MM.1S (cell line): ENCODE measurements around the gene HOMER2.
"Not testable (repeated sequence)": the region's sequence is repeated elsewhere in the genome, so short reads cannot be mapped to it uniquely, and the experiment has no call there.

Experiments
- DNase-seq: peaks from one replicate; pipeline ENCODE4 v3.0.0-alpha.2; 2015
- H2AFZ ChIP-seq: fragments of 300-600 bp; sonication (generic); 2 replicates; pipeline ENCODE4 v1.6.0; 2016; ENCODE audit warnings: antibody characterized with exemption, low read length
- H3F3A ChIP-seq: fragments of 300-600 bp; sonication (generic); 2 replicates; pipeline ENCODE4 v1.6.1; 2016; ENCODE audit warnings: mild to moderate bottlenecking, antibody characterized with exemption, low read length, moderate library complexity, mixed read lengths; ENCODE audit not compliant: insufficient read depth
- H3K27ac ChIP-seq: fragments of 300-600 bp; sonication (generic); 2 replicates; pipeline ENCODE4 v1.5.1; 2016; ENCODE audit warnings: mild to moderate bottlenecking, low read length
- H3K27me3 ChIP-seq: fragments of 300-600 bp; sonication (generic); replicated peaks from 2 replicates; pipeline ENCODE4 v1.6.0; 2016; ENCODE audit warnings: low read length; ENCODE audit not compliant: insufficient read depth
- H3K36me3 ChIP-seq: fragments of 300-600 bp; sonication (generic); replicated peaks from 2 replicates; pipeline ENCODE4 v1.6.1; 2016; ENCODE audit warnings: mild to moderate bottlenecking, low read length, mixed read lengths; ENCODE audit not compliant: insufficient read depth
- H3K4me1 ChIP-seq: fragments of 300-600 bp; sonication (generic); 2 replicates; pipeline ENCODE4 v1.6.1; 2016; ENCODE audit warnings: low read length, mixed read lengths
- H3K4me2 ChIP-seq: fragments of 300-600 bp; sonication (generic); 2 replicates; pipeline ENCODE4 v1.6.0; 2016; ENCODE audit warnings: low read depth, low read length
- H3K4me3 ChIP-seq: fragments of 300-600 bp; sonication (generic); 2 replicates; pipeline ENCODE4 v1.5.1; 2016; ENCODE audit warnings: low read length, mixed read lengths
- H3K79me2 ChIP-seq: fragments of 300-600 bp; sonication (generic); 2 replicates; pipeline ENCODE4 v1.6.1; 2016; ENCODE audit warnings: mixed run types, low read length, mixed read lengths
- H3K9ac ChIP-seq: fragments of 300-600 bp; sonication (generic); 2 replicates; pipeline ENCODE4 v1.6.1; 2016; ENCODE audit warnings: low read length, mixed read lengths
- H3K9me2 ChIP-seq: fragments of 300-600 bp; sonication (generic); replicated peaks from 2 replicates; pipeline ENCODE4 v1.6.1; 2016; ENCODE audit warnings: mild to moderate bottlenecking, low read length, mixed read lengths; ENCODE audit not compliant: insufficient read depth
- H3K9me3 ChIP-seq: fragments of 300-600 bp; sonication (generic); replicated peaks from 2 replicates; pipeline ENCODE4 v1.6.1; 2016; ENCODE audit warnings: mild to moderate bottlenecking, low read length, mixed read lengths; ENCODE audit not compliant: insufficient read depth
- H4K20me1 ChIP-seq: fragments of 300-600 bp; sonication (generic); 2 replicates; pipeline ENCODE4 v1.6.1; 2016; ENCODE audit warnings: mild to moderate bottlenecking, low read length, moderate library complexity, mixed read lengths; ENCODE audit not compliant: insufficient read depth
- CTCF ChIP-seq: fragments of 300-600 bp; sonication (generic); IDR thresholded peaks from 2 replicates; pipeline ENCODE4 v1.5.1; 2016; ENCODE audit warnings: antibody characterized with exemption, low read length, mixed read lengths
- EZH2 ChIP-seq: fragments of 300-600 bp; sonication (generic); optimal IDR thresholded peaks from 2 replicates; pipeline ENCODE3; 2017; ENCODE audit warnings: low read depth, mild to moderate bottlenecking, antibody characterized with exemption, low read length, mixed read lengths
- EZH2phosphoT487 ChIP-seq: fragments of 300-600 bp; sonication (generic); IDR thresholded peaks from 2 replicates; pipeline ENCODE4 v1.6.1; 2018; ENCODE audit warnings: antibody characterized with exemption, low read length

HOMER2 gene

GRCh38 chr15:82830427-82831173, 121.9 kb downstream of the HOMER2 start:
- no peak overlapping the region for H3K9ac ChIP-seq
- no peaks in the 10 kb centered on the region for H4K20me1 ChIP-seq
- H3K4me2 ChIP-seq = no peak overlapping the region
- H3K9me2 ChIP-seq = no peaks in the 10 kb centered on the region
- H3F3A ChIP-seq = no peaks in the 10 kb centered on the region
- TF ChIP-seq EZH2 (no peak), EZH2phosphoT487 (no peak)
- H3K36me3 ChIP-seq = peaks cover 19% of the 10 kb centered on the region
- no peak overlapping the region for H3K27ac ChIP-seq
- no peaks in the 10 kb centered on the region for H3K27me3 ChIP-seq
- DNase-seq = no peak
- H3K4me1 ChIP-seq = no peaks in the 10 kb centered on the region
- H3K79me2 ChIP-seq = no peaks in the 10 kb centered on the region
- no peaks in the 10 kb centered on the region for H3K9me3 ChIP-seq
- no peak overlapping the region for H3K4me3 ChIP-seq
- H2AFZ ChIP-seq = no peak overlapping the region

GRCh38 chr15:82829234-82829633, 123.3 kb downstream of the HOMER2 start:
- Histone ChIP-seq H3K27ac (no peak overlapping the region), H3K4me1 (no peaks in the 10 kb centered on the region), H3K9me3 (no peaks in the 10 kb centered on the region), H3F3A (no peaks in the 10 kb centered on the region), H3K9me2 (no peaks in the 10 kb centered on the region), H3K4me3 (no peak overlapping the region), H4K20me1 (no peaks in the 10 kb centered on the region), H2AFZ (no peak overlapping the region), H3K36me3 (peaks cover 15% of the 10 kb centered on the region), H3K9ac (no peak overlapping the region), H3K4me2 (no peak overlapping the region), H3K27me3 (no peaks in the 10 kb centered on the region), H3K79me2 (no peaks in the 10 kb centered on the region)
- TF ChIP-seq EZH2 (no peak), CTCF (no peak), EZH2phosphoT487 (no peak)
- no peak for DNase-seq

- Histone ChIP-seq H2AFZ (no peak overlapping the region), H3K4me3 (no peak overlapping the region), H3K27me3 (no peaks in the 10 kb centered on the region), H3F3A (no peaks in the 10 kb centered on the region), H3K36me3 (peaks cover 13% of the 10 kb centered on the region), H3K4me1 (no peaks in the 10 kb centered on the region), H4K20me1 (no peaks in the 10 kb centered on the region), H3K79me2 (no peaks in the 10 kb centered on the region), H3K27ac (no peak overlapping the region), H3K9me3 (no peaks in the 10 kb centered on the region), H3K4me2 (no peak overlapping the region), H3K9ac (no peak overlapping the region), H3K9me2 (no peaks in the 10 kb centered on the region)
- no peak for DNase-seq
- no peak for TF ChIP-seq EZH2phosphoT487
- no peak for TF ChIP-seq EZH2
- TF ChIP-seq CTCF = no peak
Measured at GRCh38 chr15:82828075-82828474, 124.4 kb downstream of the HOMER2 start.

GRCh38 chr15:82823049-82823448, 129.5 kb downstream of the HOMER2 start:
- TF ChIP-seq EZH2phosphoT487 (no peak), EZH2 (no peak), CTCF (no peak)
- no peak overlapping the region for H2AFZ ChIP-seq
- H3K4me1 ChIP-seq = no peaks in the 10 kb centered on the region
- no peaks in the 10 kb centered on the region for H3K9me3 ChIP-seq
- no peak overlapping the region for H3K4me3 ChIP-seq
- H4K20me1 ChIP-seq = no peaks in the 10 kb centered on the region
- peaks cover 7% of the 10 kb centered on the region; the same call in 1 of the 2 replicates for H3K36me3 ChIP-seq
- no peak overlapping the region for H3K4me2 ChIP-seq
- H3K27me3 ChIP-seq = no peaks in the 10 kb centered on the region
- DNase-seq = no peak
- no peaks in the 10 kb centered on the region for H3F3A ChIP-seq
- H3K9ac ChIP-seq = no peak overlapping the region
- no peak overlapping the region for H3K27ac ChIP-seq
- H3K9me2 ChIP-seq = no peaks in the 10 kb centered on the region
- no peaks in the 10 kb centered on the region for H3K79me2 ChIP-seq

- not testable (repeated sequence) for H3K4me3 ChIP-seq, H3K9me2 ChIP-seq, H2AFZ ChIP-seq, H3K9ac ChIP-seq, H3K27ac ChIP-seq, H4K20me1 ChIP-seq, H3K4me2 ChIP-seq, H3K9me3 ChIP-seq, H3K36me3 ChIP-seq, DNase-seq, H3K4me1 ChIP-seq, H3K27me3 ChIP-seq, H3F3A ChIP-seq, H3K79me2 ChIP-seq
Measured at GRCh38 chr15:82821851-82822250, 130.7 kb downstream of the HOMER2 start.
